K562 (cell line): ENCODE results near the gene SPEM2. TPM values are rescaled to one million over a fixed set of nuclear protein-coding genes. Genes with fewer than 3 reads are reported as not detected.

Source experiments
- BRCA1 ChIP-seq, 2 experiments: fragments of 450-650 bp in 1 of 2; sonication (generic) in 1 of 2; formaldehyde crosslinking in 1 of 2; IDR thresholded peaks; 2 replicates each; pipeline versions ENCODE4 v1.5.0 to v1.6.1; 2017 to 2020; ENCODE audit warnings: mild to moderate bottlenecking in 1 of 2, missing genetic modification reagents in 1 of 2
- ETV1 ChIP-seq: fragments of 450-650 bp; conservative IDR thresholded peaks from 2 replicates; pipeline ENCODE4 v1.6.1; 2016; ENCODE audit warnings: missing genetic modification characterization, control low read depth, low read depth, missing compliant biosample characterization
- GTF2F1 ChIP-seq: IDR thresholded peaks from 2 replicates; pipeline ENCODE4 v1.6.1; 2011; ENCODE audit warnings: low read depth, low read length, improper control_type of control experiment
- ZBTB17 ChIP-seq: fragments of 450-650 bp; formaldehyde crosslinking; IDR thresholded peaks from 2 replicates; pipeline ENCODE4 v1.4.0; 2020; ENCODE audit warnings: mild to moderate bottlenecking
- ZNF507 ChIP-seq: conservative IDR thresholded peaks from 2 replicates; pipeline ENCODE4 v1.6.1; 2017; ENCODE audit warnings: missing genetic modification characterization, missing compliant biosample characterization
- ZNF77 ChIP-seq: fragments of 250-450 bp; sonication (Bioruptor Pico); IDR thresholded peaks from 2 replicates; pipeline ENCODE4 v1.5.0; 2020
- polyA plus RNA-seq, 8 experiments: library from polyadenylated mRNA; depleted of rRNA in 4 of 8; stranded (reverse) in 5 of 8; unstranded in 3 of 8; fragments of >200 nt; fragmentation: Nextera tagmentation in 2 of 8; fragmentation: Illumina TruSeq in 1 of 8; extraction: Ambion mirVana in 2 of 8; extraction: Trizol in 1 of 8; gene quantifications; 2 replicates each; pipeline versions ENCODE4 v1.2.1 to v1.2.3, GENCODE V29; 2011 to 2014; ENCODE audit warnings: inconsistent platforms in 1 of 8, missing spikeins in 1 of 8
- total RNA-seq, 7 experiments: library from RNA; depleted of rRNA in 6 of 7; stranded (reverse); fragments of >200 nt in 6 of 7; fragmentation: Illumina TruSeq in 2 of 7; extraction: Trizol in 2 of 7; gene quantifications; 2 replicates each; pipeline versions ENCODE4 v1.2.1 to v1.2.3, GENCODE V29; 2011 to 2021; ENCODE audit warnings: low replicate concordance in 1 of 7
- TF ChIP-seq, protein P1 (sequence below), 2 experiments: IDR thresholded peaks in 1 of 2; conservative IDR thresholded peaks in 1 of 2; 2 replicates each; pipeline ENCODE4 v1.6.1; 2016; ENCODE audit warnings: low read depth in 2 of 2, mild to moderate bottlenecking in 1 of 2, missing compliant biosample characterization in 1 of 2, missing genetic modification characterization in 1 of 2, moderate library complexity in 1 of 2
- TF ChIP-seq, protein P2 (sequence below), 3 experiments: fragments of 200-800 bp in 1 of 3; fragments of 250-450 bp in 1 of 3; fragments of 450-650 bp in 1 of 3; sonication (Bioruptor Pico) in 1 of 3; sonication (Bioruptor generic) in 1 of 3; formaldehyde crosslinking in 1 of 3; IDR thresholded peaks; 2 replicates each; pipeline versions ENCODE4 v1.6.1 to v1.8.0; 2016 to 2022; ENCODE audit warnings: mild to moderate bottlenecking in 2 of 3, missing genetic modification characterization in 2 of 3, missing compliant biosample characterization in 1 of 3, moderate library complexity in 1 of 3
- TF ChIP-seq, protein P3 (sequence below): sonication (generic); formaldehyde crosslinking; IDR thresholded peaks from 2 replicates; pipeline ENCODE4 v1.4.0; 2020; ENCODE audit warnings: mild to moderate bottlenecking, missing genetic modification reagents

Gene SPEM2
- total and polyA plus RNA-seq, 9 of the 15 experiments (the other 6 are each of a cell fraction or from before 2014, with no cell fraction given): not detected

GRCh38 chr17:7383371-7383741, 42.1 kb upstream of the SPEM2 start (continued):
- TF ChIP-seq, protein P1, sequence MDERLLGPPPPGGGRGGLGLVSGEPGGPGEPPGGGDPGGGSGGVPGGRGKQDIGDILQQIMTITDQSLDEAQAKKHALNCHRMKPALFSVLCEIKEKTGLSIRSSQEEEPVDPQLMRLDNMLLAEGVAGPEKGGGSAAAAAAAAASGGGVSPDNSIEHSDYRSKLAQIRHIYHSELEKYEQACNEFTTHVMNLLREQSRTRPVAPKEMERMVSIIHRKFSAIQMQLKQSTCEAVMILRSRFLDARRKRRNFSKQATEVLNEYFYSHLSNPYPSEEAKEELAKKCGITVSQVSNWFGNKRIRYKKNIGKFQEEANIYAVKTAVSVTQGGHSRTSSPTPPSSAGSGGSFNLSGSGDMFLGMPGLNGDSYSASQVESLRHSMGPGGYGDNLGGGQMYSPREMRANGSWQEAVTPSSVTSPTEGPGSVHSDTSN (CRISPR knock-in tag; IDR thresholded peaks at IDR 0.05; ENCODE audit: low read depth): no peak
- TF ChIP-seq, protein P1 (tag; conservative IDR thresholded peaks at IDR 0.05; ENCODE audit: low read depth): no peak
- TF ChIP-seq, protein P2, sequence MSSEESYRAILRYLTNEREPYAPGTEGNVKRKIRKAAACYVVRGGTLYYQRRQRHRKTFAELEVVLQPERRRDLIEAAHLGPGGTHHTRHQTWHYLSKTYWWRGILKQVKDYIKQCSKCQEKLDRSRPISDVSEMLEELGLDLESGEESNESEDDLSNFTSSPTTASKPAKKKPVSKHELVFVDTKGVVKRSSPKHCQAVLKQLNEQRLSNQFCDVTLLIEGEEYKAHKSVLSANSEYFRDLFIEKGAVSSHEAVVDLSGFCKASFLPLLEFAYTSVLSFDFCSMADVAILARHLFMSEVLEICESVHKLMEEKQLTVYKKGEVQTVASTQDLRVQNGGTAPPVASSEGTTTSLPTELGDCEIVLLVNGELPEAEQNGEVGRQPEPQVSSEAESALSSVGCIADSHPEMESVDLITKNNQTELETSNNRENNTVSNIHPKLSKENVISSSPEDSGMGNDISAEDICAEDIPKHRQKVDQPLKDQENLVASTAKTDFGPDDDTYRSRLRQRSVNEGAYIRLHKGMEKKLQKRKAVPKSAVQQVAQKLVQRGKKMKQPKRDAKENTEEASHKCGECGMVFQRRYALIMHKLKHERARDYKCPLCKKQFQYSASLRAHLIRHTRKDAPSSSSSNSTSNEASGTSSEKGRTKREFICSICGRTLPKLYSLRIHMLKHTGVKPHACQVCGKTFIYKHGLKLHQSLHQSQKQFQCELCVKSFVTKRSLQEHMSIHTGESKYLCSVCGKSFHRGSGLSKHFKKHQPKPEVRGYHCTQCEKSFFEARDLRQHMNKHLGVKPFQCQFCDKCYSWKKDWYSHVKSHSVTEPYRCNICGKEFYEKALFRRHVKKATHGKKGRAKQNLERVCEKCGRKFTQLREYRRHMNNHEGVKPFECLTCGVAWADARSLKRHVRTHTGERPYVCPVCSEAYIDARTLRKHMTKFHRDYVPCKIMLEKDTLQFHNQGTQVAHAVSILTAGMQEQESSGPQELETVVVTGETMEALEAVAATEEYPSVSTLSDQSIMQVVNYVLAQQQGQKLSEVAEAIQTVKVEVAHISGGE (CRISPR knock-in tag; IDR thresholded peaks at IDR 0.05): no peak
- no peak for TF ChIP-seq BRCA1 (IDR thresholded peaks at IDR 0.05)
- TF ChIP-seq BRCA1 (CRISPR knock-in tag; IDR thresholded peaks at IDR 0.05): no peak
- TF ChIP-seq ZNF507 (tag): no peak
- TF ChIP-seq ZBTB17 (CRISPR knock-in tag): no peak
- no peak for TF ChIP-seq GTF2F1
- TF ChIP-seq, protein P3, sequence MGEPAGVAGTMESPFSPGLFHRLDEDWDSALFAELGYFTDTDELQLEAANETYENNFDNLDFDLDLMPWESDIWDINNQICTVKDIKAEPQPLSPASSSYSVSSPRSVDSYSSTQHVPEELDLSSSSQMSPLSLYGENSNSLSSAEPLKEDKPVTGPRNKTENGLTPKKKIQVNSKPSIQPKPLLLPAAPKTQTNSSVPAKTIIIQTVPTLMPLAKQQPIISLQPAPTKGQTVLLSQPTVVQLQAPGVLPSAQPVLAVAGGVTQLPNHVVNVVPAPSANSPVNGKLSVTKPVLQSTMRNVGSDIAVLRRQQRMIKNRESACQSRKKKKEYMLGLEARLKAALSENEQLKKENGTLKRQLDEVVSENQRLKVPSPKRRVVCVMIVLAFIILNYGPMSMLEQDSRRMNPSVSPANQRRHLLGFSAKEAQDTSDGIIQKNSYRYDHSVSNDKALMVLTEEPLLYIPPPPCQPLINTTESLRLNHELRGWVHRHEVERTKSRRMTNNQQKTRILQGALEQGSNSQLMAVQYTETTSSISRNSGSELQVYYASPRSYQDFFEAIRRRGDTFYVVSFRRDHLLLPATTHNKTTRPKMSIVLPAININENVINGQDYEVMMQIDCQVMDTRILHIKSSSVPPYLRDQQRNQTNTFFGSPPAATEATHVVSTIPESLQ: no peak
- no peak for TF ChIP-seq ETV1
- TF ChIP-seq ZNF77: no peak
